ENCODE measurements around the gene EML5.

EML5 gene

GRCh38 chr14:88834883-88835431 is 42.2 kb upstream of the EML5 start:
- Histone ChIP-seq H3K9me3 (ENCODE audit: control insufficient read depth, insufficient read depth, low read depth, low read length) (no peaks in the 10 kb centered on the region), H3K4me1 (ENCODE audit: control insufficient read depth, insufficient read depth, low read length) (peaks cover 20% of the 10 kb centered on the region), H3K27ac (ENCODE audit: extremely low read depth, low read depth, low read length) (no peak overlapping the region), H3K4me3 (ENCODE audit: low read depth, low read length) (no peak overlapping the region), H3K36me3 (ENCODE audit: control insufficient read depth in 2 of 2, insufficient read depth in 1 of 2, low read length in 2 of 2) (no peaks in the 10 kb centered on the region)
- ChIA-PET CTCF (interaction anchor here (0.7 to 1.5 kb wide), 2 partner anchors 8 to 33 kb away, joined by 3 read pairs; no protein-coding TSS in a partner anchor), POLR2A (no interaction called here)
- TF ChIP-seq ZBTB20 (tag by site-specific recombination; IDR thresholded peaks at IDR 0.05) (peak; percentile 35; the same call in 1 of the 2 replicates), ZNF626 (tag by site-specific recombination; IDR thresholded peaks at IDR 0.05) (no peak), ZNF274 (IDR thresholded peaks at IDR 0.05; ENCODE audit: low read length) (no peak), ZNF274 (tag by site-specific recombination; IDR thresholded peaks at IDR 0.05; ENCODE audit: borderline replicate concordance) (no peak)

DNA sequence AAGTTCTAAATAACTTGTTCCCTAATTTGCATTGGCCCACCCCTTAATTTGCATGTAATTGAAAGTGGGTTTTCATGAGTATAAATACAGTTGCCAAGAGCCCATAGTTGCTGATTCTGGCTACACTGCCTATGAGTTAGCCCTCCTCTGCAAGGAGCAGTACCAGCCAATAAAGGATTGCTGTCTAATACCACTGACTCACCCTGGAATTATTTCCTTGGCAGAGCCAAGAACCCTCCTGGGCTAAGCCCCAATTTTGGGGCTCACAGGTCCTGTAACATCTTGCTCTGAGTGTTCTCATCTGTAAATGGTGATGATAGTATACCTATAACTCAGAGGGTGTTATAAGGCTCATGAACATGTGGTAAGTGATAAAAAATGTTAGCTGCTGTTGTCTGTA is 38.5 kb upstream of the EML5 start:
- Histone ChIP-seq H3K4me1 (ENCODE audit: control insufficient read depth, insufficient read depth, low read length) (peaks cover 28% of the 10 kb centered on the region), H3K9me3 (ENCODE audit: control insufficient read depth, insufficient read depth, low read depth, low read length) (no peaks in the 10 kb centered on the region), H3K4me3 (ENCODE audit: low read depth, low read length) (no peak overlapping the region), H3K36me3 (ENCODE audit: control insufficient read depth in 2 of 2, insufficient read depth in 1 of 2, low read length in 2 of 2) (no peaks in the 10 kb centered on the region), H3K27ac (ENCODE audit: extremely low read depth, low read depth, low read length) (no peak overlapping the region)
- ChIA-PET POLR2A (no interaction called here), CTCF (no interaction called here)
- no peak for TF ChIP-seq ZNF174 (tag by site-specific recombination; IDR thresholded peaks at IDR 0.05)
- TF ChIP-seq ZNF221 (tag by site-specific recombination; IDR thresholded peaks at IDR 0.05; ENCODE audit: borderline replicate concordance), result no peak
- no peak for TF ChIP-seq ZNF37A (tag by site-specific recombination; IDR thresholded peaks at IDR 0.05)
- no peak for TF ChIP-seq ZNF157 (tag by site-specific recombination; IDR thresholded peaks at IDR 0.05)
- no peak for TF ChIP-seq ZNF639 (tag by site-specific recombination; IDR thresholded peaks at IDR 0.05)
- TF ChIP-seq ZNF704 (tag by site-specific recombination; IDR thresholded peaks at IDR 0.05), result no peak
- TF ChIP-seq ZNF202 (tag by site-specific recombination; IDR thresholded peaks at IDR 0.05; ENCODE audit: borderline replicate concordance), result no peak
- TF ChIP-seq ZNF830 (tag by site-specific recombination; IDR thresholded peaks at IDR 0.05; ENCODE audit: low read depth), result no peak
- TF ChIP-seq ZNF10 (tag by site-specific recombination; IDR thresholded peaks at IDR 0.05), result no peak
- TF ChIP-seq SALL2 (tag by site-specific recombination; IDR thresholded peaks at IDR 0.05; ENCODE audit: borderline replicate concordance), result no peak
- TF ChIP-seq GFI1B (tag by site-specific recombination; IDR thresholded peaks at IDR 0.05), result no peak
- TF ChIP-seq CTCF (tag by site-specific recombination; IDR thresholded peaks at IDR 0.05), result no peak
- TF ChIP-seq ZNF138 (tag by site-specific recombination; IDR thresholded peaks at IDR 0.05; ENCODE audit: borderline replicate concordance), result no peak

GRCh38 chr14:88829685-88830302 is 37.0 kb upstream of the EML5 start:
- H3K9me3 ChIP-seq (ENCODE audit: control insufficient read depth, insufficient read depth, low read depth, low read length), result no peaks in the 10 kb centered on the region
- H3K36me3 ChIP-seq (ENCODE audit: control insufficient read depth in 2 of 2, insufficient read depth in 1 of 2, low read length in 2 of 2), result no peaks in the 10 kb centered on the region
- ChIA-PET CTCF (no interaction called here), POLR2A (no interaction called here)
- no peak overlapping the region for H3K27ac ChIP-seq (ENCODE audit: extremely low read depth, low read depth, low read length)
- no peak overlapping the region for H3K4me3 ChIP-seq (ENCODE audit: low read depth, low read length)
- H3K4me1 ChIP-seq (ENCODE audit: control insufficient read depth, insufficient read depth, low read length), result peaks cover 17% of the 10 kb centered on the region
- TF ChIP-seq ZNF184 (tag by site-specific recombination; IDR thresholded peaks at IDR 0.05) (0 out of 2 replicates have a peak, but pooled peaks have one; percentile 13), ZNF146 (tag by site-specific recombination; IDR thresholded peaks at IDR 0.05) (no peak), ZBTB20 (tag by site-specific recombination; IDR thresholded peaks at IDR 0.05) (no peak), ZNF211 (tag by site-specific recombination; IDR thresholded peaks at IDR 0.05; ENCODE audit: low read depth) (no peak), BCL11A (tag by site-specific recombination; IDR thresholded peaks at IDR 0.05; ENCODE audit: low read depth) (no peak)
- TF ChIP-seq, protein P1, sequence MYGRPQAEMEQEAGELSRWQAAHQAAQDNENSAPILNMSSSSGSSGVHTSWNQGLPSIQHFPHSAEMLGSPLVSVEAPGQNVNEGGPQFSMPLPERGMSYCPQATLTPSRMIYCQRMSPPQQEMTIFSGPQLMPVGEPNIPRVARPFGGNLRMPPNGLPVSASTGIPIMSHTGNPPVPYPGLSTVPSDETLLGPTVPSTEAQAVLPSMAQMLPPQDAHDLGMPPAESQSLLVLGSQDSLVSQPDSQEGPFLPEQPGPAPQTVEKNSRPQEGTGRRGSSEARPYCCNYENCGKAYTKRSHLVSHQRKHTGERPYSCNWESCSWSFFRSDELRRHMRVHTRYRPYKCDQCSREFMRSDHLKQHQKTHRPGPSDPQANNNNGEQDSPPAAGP (tag by site-specific recombination; IDR thresholded peaks at IDR 0.05), result no peak

Measured in HEK293 (cell line).